ENCODE results near the gene RIPK1. TPM values are rescaled to one million over a fixed set of nuclear protein-coding genes. Genes with fewer than 3 reads are reported as not detected.

Gene RIPK1
- total RNA-seq, 1 donor from 2014 or later = 4.9 TPM

DNA sequence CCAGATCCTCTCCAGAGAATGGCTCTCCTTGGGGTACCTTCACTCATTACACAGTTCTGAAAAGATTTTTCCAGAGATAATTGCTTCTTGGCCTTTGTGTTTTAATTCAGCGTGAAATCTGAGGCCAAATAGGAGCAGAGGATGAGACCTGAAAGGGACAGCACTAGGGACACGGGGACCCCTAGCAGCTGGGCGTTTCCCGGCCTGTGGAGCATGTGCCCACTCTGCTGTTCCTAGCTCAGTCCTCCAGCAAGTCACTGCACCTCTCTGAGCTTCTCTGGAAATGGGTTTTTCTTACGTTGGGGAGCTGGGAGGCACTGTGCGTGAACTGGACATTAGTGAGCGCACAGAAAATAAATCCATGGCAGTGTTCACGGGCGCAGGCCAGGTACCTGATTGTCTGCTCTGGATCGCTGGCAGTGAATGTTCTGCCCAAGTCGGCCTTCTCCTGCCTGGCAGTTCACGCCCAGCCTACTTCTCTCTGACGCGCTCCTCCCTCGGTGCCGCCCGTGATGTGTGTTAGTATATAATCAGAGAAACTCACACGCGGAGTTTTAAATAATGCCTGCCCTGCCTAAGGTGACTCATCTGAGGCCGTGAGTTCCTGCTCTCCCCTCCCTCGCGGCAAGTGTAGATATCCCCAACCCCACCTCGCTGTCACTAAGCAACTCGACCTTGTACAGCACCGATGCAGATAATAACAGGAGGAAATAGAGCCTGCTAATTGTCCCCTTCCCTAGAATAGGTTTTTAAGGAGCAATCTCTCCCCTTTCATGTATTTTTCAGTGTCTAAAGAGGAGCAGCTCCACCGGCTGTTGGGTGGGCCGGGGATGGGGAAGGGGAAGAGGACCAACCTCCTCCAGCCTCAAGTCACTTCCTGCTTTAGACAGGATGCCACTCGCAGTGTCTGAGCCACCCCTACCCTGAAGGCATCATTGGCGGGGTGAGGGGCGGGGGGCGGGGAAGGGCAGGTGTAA, 91.8 kb downstream of the RIPK1 start:
- H2AFZ ChIP-seq (replicated peaks) = no peak overlapping the region
- H3K27me3 ChIP-seq = no peaks in the 10 kb centered on the region
- peaks cover 53% of the 10 kb centered on the region for H3K4me1 Mint-ChIP-seq
- H3K9ac ChIP-seq = no peak overlapping the region
- H3K27ac ChIP-seq = no peak overlapping the region
- peaks cover 7% of the 10 kb centered on the region for H3K36me3 Mint-ChIP-seq
- peaks cover 6% of the 10 kb centered on the region for H3K27me3 Mint-ChIP-seq (ENCODE audit: insufficient read depth, low read depth)
- H3F3A ChIP-seq (ENCODE audit: low read depth) = peaks cover 73% of the 10 kb centered on the region
- H3K27ac Mint-ChIP-seq = peak overlapping the region; percentile 61
- H3K79me2 ChIP-seq (ENCODE audit: low read depth) = peaks cover 5% of the 10 kb centered on the region
- H3K4me3 ChIP-seq = no peak overlapping the region
- no peak for TF ChIP-seq CTCF (IDR thresholded peaks at IDR 0.05)
- TF ChIP-seq EZH2 (IDR thresholded peaks at IDR 0.05) = no peak
- TF ChIP-seq EZH2phosphoT487 (IDR thresholded peaks at IDR 0.05) = no peak
- H3K9me3 Mint-ChIP-seq = no peaks in the 10 kb centered on the region
- H3K9me3 ChIP-seq (ENCODE audit: low read depth) = no peaks in the 10 kb centered on the region
- no peaks in the 10 kb centered on the region for H3K36me3 ChIP-seq
- peaks cover 56% of the 10 kb centered on the region for H3K4me1 ChIP-seq
- peak; percentile 36 for DNase-seq (ENCODE audit: low spot score)
- H3K4me3 Mint-ChIP-seq = peak overlapping the region; percentile 73
- H4K20me1 ChIP-seq (ENCODE audit: low read depth) = peaks cover 12% of the 10 kb centered on the region
- peak overlapping the region; percentile 31 for H3K4me2 ChIP-seq

- peak overlapping the region; percentile 84 for H3K4me2 ChIP-seq
- H3K9me3 ChIP-seq (ENCODE audit: low read depth) = no peaks in the 10 kb centered on the region
- peak overlapping the region; percentile 42 for H3K27ac Mint-ChIP-seq
- H2AFZ ChIP-seq (replicated peaks) = no peak overlapping the region
- H3K4me1 Mint-ChIP-seq = peaks cover 39% of the 10 kb centered on the region
- H3K27ac ChIP-seq = no peak overlapping the region
- H4K20me1 ChIP-seq (ENCODE audit: low read depth) = peaks cover 7% of the 10 kb centered on the region
- DNase-seq (ENCODE audit: low spot score) = peak; percentile 38
- no peaks in the 10 kb centered on the region for H3K36me3 Mint-ChIP-seq
- H3K27me3 ChIP-seq = no peaks in the 10 kb centered on the region
- peak overlapping the region; percentile 51 for H3K4me3 ChIP-seq
- peak overlapping the region; percentile 90 for H3K4me3 Mint-ChIP-seq
- H3K27me3 Mint-ChIP-seq (ENCODE audit: insufficient read depth, low read depth) = peaks cover 6% of the 10 kb centered on the region
- TF ChIP-seq EZH2 (IDR thresholded peaks at IDR 0.05) (no peak), CTCF (IDR thresholded peaks at IDR 0.05) (no peak), EZH2phosphoT487 (IDR thresholded peaks at IDR 0.05) (no peak)
- no peaks in the 10 kb centered on the region for H3K36me3 ChIP-seq
- peaks cover under 1% of the 10 kb centered on the region for H3K79me2 ChIP-seq (ENCODE audit: low read depth)
- H3K4me1 ChIP-seq = peaks cover 73% of the 10 kb centered on the region
- no peak overlapping the region for H3K9ac ChIP-seq
- H3F3A ChIP-seq (ENCODE audit: low read depth) = peaks cover 91% of the 10 kb centered on the region
- no peaks in the 10 kb centered on the region for H3K9me3 Mint-ChIP-seq
Observed at GRCh38 chr6:3162067-3162497, 93.8 kb downstream of the RIPK1 start.

- Histone ChIP-seq H3K36me3 (no peaks in the 10 kb centered on the region), H3K9ac (no peak overlapping the region), H3K4me3 (peak overlapping the region; percentile 51), H3K27me3 (no peaks in the 10 kb centered on the region), H3K4me2 (peak overlapping the region; percentile 84), H4K20me1 (ENCODE audit: low read depth) (peaks cover 7% of the 10 kb centered on the region), H3K27ac (peak overlapping the region; percentile 23), H3K9me3 (ENCODE audit: low read depth) (no peaks in the 10 kb centered on the region), H3K4me1 (peaks cover 79% of the 10 kb centered on the region), H2AFZ (replicated peaks) (peak overlapping the region; percentile 23), H3K79me2 (ENCODE audit: low read depth) (no peaks in the 10 kb centered on the region), H3F3A (ENCODE audit: low read depth) (peaks cover 95% of the 10 kb centered on the region)
- Mint-ChIP-seq H3K27me3 (ENCODE audit: insufficient read depth, low read depth) (peaks cover 6% of the 10 kb centered on the region), H3K9me3 (peaks cover under 1% of the 10 kb centered on the region), H3K4me3 (peak overlapping the region; percentile 90), H3K36me3 (no peaks in the 10 kb centered on the region), H3K4me1 (peaks cover 39% of the 10 kb centered on the region), H3K27ac (peak overlapping the region; percentile 94)
- DNase-seq (ENCODE audit: low spot score) = peak; percentile 93
- TF ChIP-seq CTCF (IDR thresholded peaks at IDR 0.05) = peak; percentile 25
- TF ChIP-seq EZH2 (IDR thresholded peaks at IDR 0.05) = peak; percentile 54
- no peak for TF ChIP-seq EZH2phosphoT487 (IDR thresholded peaks at IDR 0.05)
Observed at GRCh38 chr6:3162565-3163247, 94.4 kb downstream of the RIPK1 start.
